ENCODE measurements around the gene PCDHB4. TPM values are rescaled to one million over a fixed set of nuclear protein-coding genes. Genes with fewer than 3 reads are reported as not detected.
A peak's percentile ranks its signal among the peaks of the same experiment; 100 is the strongest.

PCDHB4 gene
- total RNA-seq (1 to 10 TPM; 3.3 to 3.4 TPM), polyA plus RNA-seq (1 to 10 TPM in 1 of 2 donors, under 1 TPM in 1; 0.73 to 1.4 TPM)
- long read RNA-seq, donor 1, transcript PCDHB4-201 (1 exons, 3,825 nt): major isoform, 8 of 8 reads
- long read RNA-seq, donor 1, partial matches to known transcripts: 0 of 8 reads
- long read RNA-seq, donor 1, other reads (novel, unspliced or antisense): 0 of 8 reads
- long read RNA-seq, donor 2, partial matches to known transcripts: 0 of 2 reads
- long read RNA-seq, donor 2, other reads (novel, unspliced or antisense): 0 of 2 reads
- long read RNA-seq, donor 3, partial matches to known transcripts: 0 of 3 reads
- long read RNA-seq, donor 3, other reads (novel, unspliced or antisense): 0 of 3 reads
- long read RNA-seq, donor 4, partial matches to known transcripts: 0 of 3 reads
- long read RNA-seq, donor 4, other reads (novel, unspliced or antisense): 0 of 3 reads
- long read RNA-seq, donor 5, transcript PCDHB4-201 (1 exons, 3,825 nt): major isoform, 5 of 5 reads
- long read RNA-seq, donor 5, partial matches to known transcripts: 0 of 5 reads
- long read RNA-seq, donor 5, other reads (novel, unspliced or antisense): 0 of 5 reads

- Histone ChIP-seq H3K27ac (ENCODE audit: low read depth in 1 of 2, low read length in 1 of 2) (no peak within 1 kb of the TSS), H3K36me3 (ENCODE audit: control insufficient read depth in 4 of 4, insufficient read depth in 4 of 4, low read length in 4 of 4) (no peaks in the 10 kb centered on the region), H3K9me3 (ENCODE audit: control insufficient read depth in 4 of 4, insufficient read depth in 3 of 4, low read length in 3 of 4) (peaks cover 0 to 20% (median 5%) of the 10 kb centered on the region in 4 donors), H3K4me1 (ENCODE audit: control insufficient read depth in 5 of 5, insufficient read depth in 5 of 5, low read length in 5 of 5) (no peaks in the 10 kb centered on the region), H3K27me3 (ENCODE audit: control insufficient read depth in 3 of 3, insufficient read depth in 3 of 3, low read length in 2 of 3) (no peaks in the 10 kb centered on the region), H3K4me3 (no peak within 1 kb of the TSS), H3K9ac (ENCODE audit: insufficient read depth in 1 of 2, low read length in 2 of 2) (no peak within 1 kb of the TSS)
- TF ChIP-seq CTCF (IDR thresholded peaks at IDR 0.05; ENCODE audit: control extremely low read depth, extremely low read depth): no peak
- DNase-seq: peak in 2 of 3 donors; percentile 53 to 55
- ATAC-seq (ENCODE audit: insufficient read depth, low FRiP score): no peak
- 17 to 20% methylated on average over 16 of the region's 16 CpGs for WGBS, 2 donors
Measured at GRCh38 chr5:141121563-141121962, at the start of gene PCDHB4. Gene PCDHB4, plus strand, starts transcription at chr5:141121818. Its CDS starts 181 bp downstream, at chr5:141121999.

DNA sequence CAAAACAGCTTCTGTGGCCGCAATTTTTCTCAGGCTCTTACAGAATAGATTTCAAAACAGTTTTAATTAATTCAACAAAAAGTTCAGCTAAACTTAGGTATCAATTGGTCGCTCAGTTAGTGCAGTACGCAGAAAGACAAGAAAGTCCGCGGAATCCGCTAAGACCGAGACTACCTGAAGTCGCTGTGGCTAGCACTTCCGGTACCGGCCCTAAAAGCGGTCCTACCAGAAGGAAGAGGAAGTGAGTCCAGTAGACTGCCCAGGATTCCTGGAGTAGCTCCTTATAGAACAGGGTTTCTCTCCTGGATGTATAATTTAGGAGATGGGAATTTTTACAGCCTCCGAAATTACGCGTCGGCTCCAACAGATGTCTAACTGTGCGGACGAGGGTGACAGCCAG lies 43.8 kb upstream of the PCDHB4 start:
- Histone ChIP-seq H3K27me3 (ENCODE audit: control insufficient read depth in 3 of 3, insufficient read depth in 3 of 3, low read length in 2 of 3) (no peaks in the 10 kb centered on the region), H3K9me3 (ENCODE audit: control insufficient read depth in 4 of 4, insufficient read depth in 3 of 4, low read length in 3 of 4) (peaks cover 0 to 6% (median 3%) of the 10 kb centered on the region in 4 donors), H3K36me3 (ENCODE audit: control insufficient read depth in 4 of 4, insufficient read depth in 4 of 4, low read length in 4 of 4) (no peaks in the 10 kb centered on the region), H3K27ac (ENCODE audit: low read depth in 1 of 2, low read length in 1 of 2) (no peak overlapping the region), H3K4me1 (ENCODE audit: control insufficient read depth in 5 of 5, insufficient read depth in 5 of 5, low read length in 5 of 5) (no peaks in the 10 kb centered on the region), H3K9ac (ENCODE audit: insufficient read depth in 1 of 2, low read length in 2 of 2) (no peak overlapping the region), H3K4me3 (no peak overlapping the region)
- 45 to 53% methylated on average over 17 of the region's 17 CpGs for WGBS, 2 donors
- DNase-seq (no peak), ATAC-seq (ENCODE audit: insufficient read depth, low FRiP score) (no peak)
- TF ChIP-seq CTCF (IDR thresholded peaks at IDR 0.05; ENCODE audit: control extremely low read depth, extremely low read depth): no peak

GRCh38 chr5:141082228-141082627 lies 39.4 kb upstream of the PCDHB4 start:
- Histone ChIP-seq H3K4me3 (no peak overlapping the region), H3K27ac (ENCODE audit: low read depth in 1 of 2, low read length in 1 of 2) (no peak overlapping the region)

More at GRCh38 chr5:141082228-141082627, 39.4 kb upstream of the PCDHB4 start:
- Histone ChIP-seq H3K36me3 (ENCODE audit: control insufficient read depth in 4 of 4, insufficient read depth in 4 of 4, low read length in 4 of 4) (no peaks in the 10 kb centered on the region), H3K9me3 (ENCODE audit: control insufficient read depth in 4 of 4, insufficient read depth in 3 of 4, low read length in 3 of 4) (peaks cover 0 to 6% (median 1%) of the 10 kb centered on the region in 4 donors), H3K9ac (ENCODE audit: insufficient read depth in 1 of 2, low read length in 2 of 2) (no peak overlapping the region), H3K27me3 (ENCODE audit: control insufficient read depth in 3 of 3, insufficient read depth in 3 of 3, low read length in 2 of 3) (no peaks in the 10 kb centered on the region), H3K4me1 (ENCODE audit: control insufficient read depth in 5 of 5, insufficient read depth in 5 of 5, low read length in 5 of 5) (no peaks in the 10 kb centered on the region)
- DNase-seq (no peak), ATAC-seq (ENCODE audit: insufficient read depth, low FRiP score) (no peak)
- no peak for TF ChIP-seq CTCF (IDR thresholded peaks at IDR 0.05; ENCODE audit: control extremely low read depth, extremely low read depth)

Data from lung (tissue), 16 donors.